GM10248 (cell line): ENCODE measurements around the gene ZNF608.

Source experiments
- CTCF ChIA-PET: fragments of 300-600 bp; sonication (Branson Sonifier 250); formaldehyde crosslinking; extraction: SDS; loops from one replicate; lab custom pipeline; 2021; ENCODE audit warnings: antibody characterized with exemption; lab: Yijun Ruan, JAX
- POLR2A ChIA-PET: fragments of 350-650 bp; sonication (Branson Sonifier 250); formaldehyde crosslinking; extraction: SDS; loops from one replicate; lab custom pipeline; 2020; ENCODE audit warnings: antibody characterized with exemption; lab: Yijun Ruan, JAX
- DNase-seq: peaks from one replicate; pipeline ENCODE4 v3.0.0; 2012; ENCODE audit errors: extremely low spot score
- TF ChIP-seq, protein P1 (sequence below): IDR thresholded peaks from 2 replicates; pipeline ENCODE4 v1.5.1; 2012; ENCODE audit warnings: mild to moderate bottlenecking, low read depth; ENCODE audit errors: extremely low read depth, missing control alignments, control extremely low read depth

ZNF608 gene

DNA sequence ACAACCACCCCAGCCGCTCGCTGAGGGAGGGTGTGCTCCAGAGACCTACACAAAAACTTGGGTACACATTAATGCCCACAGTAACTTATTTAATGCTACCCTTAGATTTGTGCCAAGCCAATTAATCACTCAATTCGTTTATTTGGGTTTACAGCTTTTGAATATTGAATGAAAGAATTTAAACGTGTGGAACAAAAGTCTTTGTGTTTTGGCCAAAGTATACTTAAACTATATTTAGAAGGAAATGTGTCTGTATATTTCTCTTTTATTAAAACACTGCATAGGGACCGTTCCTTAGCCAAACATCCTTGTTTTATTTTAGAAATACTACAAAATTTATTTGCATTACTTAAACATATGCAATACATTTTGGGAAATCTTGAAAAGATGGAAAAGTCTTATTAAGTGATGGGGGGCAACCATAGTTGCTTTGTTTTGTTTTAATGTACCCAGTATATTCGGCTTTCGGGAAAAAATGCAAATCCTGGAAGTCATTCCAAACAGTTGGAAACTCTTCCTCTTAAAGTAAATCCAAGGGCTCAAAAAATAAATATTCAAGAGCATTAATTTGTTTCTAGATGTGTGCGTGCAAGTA, 11.8 kb downstream of the ZNF608 start:
- TF ChIP-seq, protein P1, sequence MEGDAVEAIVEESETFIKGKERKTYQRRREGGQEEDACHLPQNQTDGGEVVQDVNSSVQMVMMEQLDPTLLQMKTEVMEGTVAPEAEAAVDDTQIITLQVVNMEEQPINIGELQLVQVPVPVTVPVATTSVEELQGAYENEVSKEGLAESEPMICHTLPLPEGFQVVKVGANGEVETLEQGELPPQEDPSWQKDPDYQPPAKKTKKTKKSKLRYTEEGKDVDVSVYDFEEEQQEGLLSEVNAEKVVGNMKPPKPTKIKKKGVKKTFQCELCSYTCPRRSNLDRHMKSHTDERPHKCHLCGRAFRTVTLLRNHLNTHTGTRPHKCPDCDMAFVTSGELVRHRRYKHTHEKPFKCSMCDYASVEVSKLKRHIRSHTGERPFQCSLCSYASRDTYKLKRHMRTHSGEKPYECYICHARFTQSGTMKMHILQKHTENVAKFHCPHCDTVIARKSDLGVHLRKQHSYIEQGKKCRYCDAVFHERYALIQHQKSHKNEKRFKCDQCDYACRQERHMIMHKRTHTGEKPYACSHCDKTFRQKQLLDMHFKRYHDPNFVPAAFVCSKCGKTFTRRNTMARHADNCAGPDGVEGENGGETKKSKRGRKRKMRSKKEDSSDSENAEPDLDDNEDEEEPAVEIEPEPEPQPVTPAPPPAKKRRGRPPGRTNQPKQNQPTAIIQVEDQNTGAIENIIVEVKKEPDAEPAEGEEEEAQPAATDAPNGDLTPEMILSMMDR: no peak
- POLR2A ChIA-PET: no interaction called here
- no peak for DNase-seq
- CTCF ChIA-PET: interaction anchor here (4.2 kb wide), 1 partner anchor 13 kb away, joined by 14 read pairs; no protein-coding TSS in a partner anchor

DNA sequence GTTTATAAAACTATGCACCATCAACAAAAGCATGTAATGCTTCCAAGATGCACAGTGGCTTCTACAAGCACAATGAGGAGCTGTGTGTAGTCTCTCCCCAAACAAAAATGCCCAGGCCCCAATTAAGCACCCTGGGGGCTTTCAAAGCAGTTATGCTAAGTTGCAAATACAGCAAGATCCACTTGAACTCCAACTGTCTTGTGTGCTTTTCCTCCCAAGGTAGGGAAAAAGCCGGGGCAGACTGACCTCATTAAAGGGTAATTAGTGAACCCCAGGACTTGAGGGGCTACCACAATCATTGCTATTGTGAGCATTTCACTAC, 13.1 kb downstream of the ZNF608 start:
- TF ChIP-seq, protein P1: no peak
- no peak for DNase-seq
- POLR2A ChIA-PET: interaction anchor here (0.6 kb wide), 1 partner anchor 13 kb away, joined by 7 read pairs; the partner anchor contains the start of gene ZNF608
- CTCF ChIA-PET: interaction anchor here (0.9 kb wide), 1 partner anchor 11 kb away, joined by 4 read pairs; no protein-coding TSS in a partner anchor

- CTCF ChIA-PET: interaction anchor here (0.9 kb wide), 1 partner anchor 10 kb away, joined by 4 read pairs; no protein-coding TSS in a partner anchor
- TF ChIP-seq, protein P1: no peak
- no peak for DNase-seq
- POLR2A ChIA-PET: interaction anchor here (0.6 to 0.7 kb wide), 2 partner anchors 14 to 309 kb away, joined by 3 to 7 read pairs; partner anchors contain the start of gene ZNF608
Observed at GRCh38 chr5:124732428-124733328, 13.8 kb downstream of the ZNF608 start.

DNA sequence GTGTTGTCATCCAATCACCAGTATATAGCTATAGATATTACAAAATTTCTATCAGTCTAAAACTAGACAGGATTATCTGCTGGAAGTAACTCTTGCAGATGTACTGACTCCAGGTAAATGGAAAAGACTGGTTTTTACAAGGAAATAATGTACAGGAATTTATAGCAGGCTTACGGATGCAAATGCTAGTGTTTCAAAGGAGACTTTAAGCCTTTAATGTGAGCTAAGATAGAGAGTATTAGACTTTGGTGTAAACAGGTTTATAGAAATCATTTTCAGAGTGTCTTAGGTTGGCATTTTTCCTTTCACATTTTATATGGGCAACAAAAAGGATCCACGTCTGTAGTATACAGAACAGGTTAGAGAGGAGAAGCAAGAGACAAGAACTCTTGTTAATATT, 16.1 kb downstream of the ZNF608 start:
- DNase-seq: no peak
- TF ChIP-seq, protein P1: no peak
- POLR2A ChIA-PET: no interaction called here
- CTCF ChIA-PET: interaction anchor here (1.0 to 2.3 kb wide), 5 partner anchors 13 to 32 kb away, joined by 3 to 6 read pairs (median 4); no protein-coding TSS in a partner anchor

DNA sequence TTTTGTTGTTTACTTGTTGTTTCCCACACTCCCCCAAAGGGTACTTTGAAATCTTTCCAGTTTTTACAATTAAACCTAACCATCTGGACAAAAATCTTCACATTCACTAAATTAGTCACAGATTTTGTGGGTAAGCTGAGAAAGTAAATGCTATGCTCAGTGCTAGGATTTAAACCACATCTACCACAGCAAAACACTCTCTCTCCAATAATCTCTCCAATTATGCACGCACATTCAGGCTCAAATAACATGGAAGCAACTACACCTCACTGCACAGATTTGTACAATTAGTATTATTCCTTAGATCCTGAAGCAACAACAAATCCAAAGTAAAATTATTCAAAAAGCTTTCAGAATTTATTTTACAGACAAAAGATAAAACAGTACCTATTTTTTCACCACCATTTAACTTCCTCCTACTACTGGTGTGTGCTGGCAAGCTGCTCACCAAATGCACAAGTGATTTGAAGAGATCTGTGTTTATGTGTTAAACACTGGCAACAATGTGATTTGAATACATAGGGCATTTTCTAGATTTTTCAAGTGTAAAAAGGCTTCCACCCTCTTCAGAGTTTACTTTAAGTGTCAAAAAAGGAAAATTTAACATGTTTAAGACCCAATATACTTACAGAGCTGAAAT, 16.6 kb downstream of the ZNF608 start:
- CTCF ChIA-PET: interaction anchor here (1.0 to 2.7 kb wide), 8 partner anchors 9 to 31 kb away, joined by 3 to 9 read pairs (median 4); no protein-coding TSS in a partner anchor
- POLR2A ChIA-PET: no interaction called here
- TF ChIP-seq, protein P1: no peak
- no peak for DNase-seq

DNA sequence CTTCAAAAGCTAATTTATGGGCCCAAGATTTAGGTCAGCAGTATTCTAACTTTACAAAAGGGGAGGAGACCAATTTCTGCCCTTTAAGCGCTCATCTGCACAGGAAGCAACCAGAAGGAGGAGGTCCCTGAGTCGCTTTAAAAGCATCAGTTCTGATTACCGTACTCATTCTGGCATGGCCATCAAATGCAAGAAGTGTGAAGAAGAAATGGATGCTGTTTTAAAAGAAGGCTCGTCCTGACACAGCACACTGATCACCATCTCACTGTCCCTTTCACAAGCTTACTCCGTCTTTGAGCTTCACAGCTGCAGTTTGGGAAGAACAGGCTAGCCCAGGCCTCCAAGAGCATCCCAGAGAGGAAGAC, 17.5 kb downstream of the ZNF608 start:
- TF ChIP-seq, protein P1: no peak
- ChIA-PET CTCF (interaction anchor here (1.0 to 2.7 kb wide), 6 partner anchors 8 to 23 kb away, joined by 3 to 11 read pairs (median 7); no protein-coding TSS in a partner anchor), POLR2A (no interaction called here)
- no peak for DNase-seq
